H1 (cell line): ENCODE data around the gene RUSC2. TPM values are rescaled to one million over a fixed set of nuclear protein-coding genes. Genes with fewer than 3 reads are reported as not detected.

ENCODE experiments used
- CTCF ChIA-PET: fragments of 300-600 bp; sonication (Branson Sonifier 250); formaldehyde crosslinking; loops from one replicate; lab custom pipeline; 2021; ENCODE audit not compliant: partially characterized antibody; lab: Charles Lee
- POLR2A ChIA-PET: fragments of 300-600 bp; sonication (Branson Sonifier 250); formaldehyde crosslinking; loops from one replicate; lab custom pipeline; 2021; ENCODE audit warnings: inconsistent platforms; ENCODE audit not compliant: partially characterized antibody; lab: Charles Lee
- DNase-seq, 2 experiments: peaks; one replicate each; pipeline versions ENCODE4 v3.0.0 to v3.0.0-alpha.2; 2010 to 2022; ENCODE audit warnings: low spot score in 2 of 2, low read depth in 1 of 2, mixed read lengths in 1 of 2
- FAIRE-seq: peaks from 2 replicates; lab custom pipeline; 2011; peaks lifted over from hg19 to GRCh38; lab: Jason Lieb, UNC
- H2AFZ ChIP-seq: 2 replicates; pipeline ENCODE4 v1.8.1; 2012; ENCODE audit warnings: low read length, inconsistent platforms
- H2AK5ac ChIP-seq: 2 replicates; pipeline ENCODE4 v1.6.1; 2013; ENCODE audit warnings: low read depth, low read length
- H2BK120ac ChIP-seq: replicated peaks from 2 replicates; pipeline ENCODE3; 2013; ENCODE audit warnings: low read depth, low read length, inconsistent platforms
- H2BK12ac ChIP-seq: 2 replicates; pipeline ENCODE4 v1.6.1; 2013; ENCODE audit warnings: low read depth, low read length
- H2BK15ac ChIP-seq: 2 replicates; pipeline ENCODE4 v1.6.1; 2013; ENCODE audit warnings: low read length
- H2BK20ac ChIP-seq: 2 replicates; pipeline ENCODE4 v1.6.1; 2013; ENCODE audit warnings: low read length
- H2BK5ac ChIP-seq: 2 replicates; pipeline ENCODE4 v1.6.1; 2013; ENCODE audit warnings: low read depth, low read length
- H3K14ac ChIP-seq: 2 replicates; pipeline ENCODE4 v1.6.1; 2013; ENCODE audit warnings: inconsistent platforms; ENCODE audit not compliant: insufficient read length
- H3K18ac ChIP-seq: 2 replicates; pipeline ENCODE4 v1.6.1; 2013; ENCODE audit warnings: low read length; ENCODE audit errors: extremely low read depth
- H3K23ac ChIP-seq: 2 replicates; pipeline ENCODE4 v1.6.1; 2013; ENCODE audit warnings: inconsistent platforms; ENCODE audit not compliant: insufficient read length
- H3K23me2 ChIP-seq: 2 replicates; pipeline ENCODE4 v1.6.1; 2013; ENCODE audit warnings: low read depth, low read length
- H3K27ac ChIP-seq: 2 replicates; pipeline ENCODE4 v1.6.1; 2011; ENCODE audit warnings: low read depth, low read length, inconsistent platforms
- H3K27me3 ChIP-seq, 4 experiments: replicated peaks in 1 of 4; 1 replicate in 1 of 4; 2 replicates in 3 of 4; pipeline versions ENCODE4 v1.6.1 to v1.8.1; 2011 to 2013; ENCODE audit warnings: low read length in 3 of 4, mild to moderate bottlenecking in 3 of 4, inconsistent platforms in 2 of 4, mixed read lengths in 2 of 4, moderate library complexity in 1 of 4; ENCODE audit not compliant: control insufficient read depth in 3 of 4, insufficient read depth in 3 of 4; ENCODE audit errors: extremely low read depth in 1 of 4
- H3K36me3 ChIP-seq, 4 experiments: 2 replicates each; pipeline versions ENCODE4 v1.6.1 to v1.8.1; 2011 to 2013; ENCODE audit warnings: mild to moderate bottlenecking in 4 of 4, low read length in 3 of 4, moderate library complexity in 2 of 4, control low read depth in 1 of 4, inconsistent platforms in 1 of 4; ENCODE audit not compliant: insufficient read depth in 4 of 4, control insufficient read depth in 2 of 4
- H3K4ac ChIP-seq: replicated peaks from 2 replicates; pipeline ENCODE3; 2013; ENCODE audit warnings: low read length, low read depth, mixed read lengths, inconsistent platforms; ENCODE audit not compliant: insufficient read length
- H3K4me1 ChIP-seq, 4 experiments: replicated peaks in 1 of 4; 1 replicate in 1 of 4; 2 replicates in 3 of 4; pipeline versions ENCODE4 v1.6.1 to v1.8.1; 2011 to 2013; ENCODE audit warnings: low read length in 3 of 4, inconsistent platforms in 2 of 4, mixed read lengths in 1 of 4; ENCODE audit not compliant: insufficient read depth in 4 of 4, control insufficient read depth in 3 of 4
- H3K4me2 ChIP-seq, 2 experiments: 2 replicates each; pipeline versions ENCODE4 v1.6.1 to v1.8.1; 2011 to 2013; ENCODE audit warnings: low read depth in 2 of 2, low read length in 2 of 2, control low read depth in 1 of 2, inconsistent platforms in 1 of 2, mild to moderate bottlenecking in 1 of 2; ENCODE audit not compliant: insufficient read depth in 1 of 2
- H3K4me3 ChIP-seq, 4 experiments: fragments of 200-600, 300-600 bp in 1 of 4; sonication (generic), shearing (Covaris generic), sonication (Bioruptor Twin) in 1 of 4; 2 replicates each; pipeline versions ENCODE4 v1.5.1 to v1.8.1; 2011 to 2016; ENCODE audit warnings: low read length in 4 of 4, low read depth in 3 of 4, control low read depth in 2 of 4, inconsistent platforms in 2 of 4, mild to moderate bottlenecking in 2 of 4, mixed read lengths in 1 of 4, moderate library complexity in 1 of 4; ENCODE audit not compliant: insufficient read depth in 2 of 4; ENCODE audit errors: extremely low read depth in 1 of 4
- H3K56ac ChIP-seq: replicated peaks from 2 replicates; pipeline ENCODE3; 2013; ENCODE audit warnings: low read depth, mild to moderate bottlenecking, mixed read lengths, low read length, inconsistent platforms; ENCODE audit not compliant: insufficient read length
- H3K79me1 ChIP-seq: 2 replicates; pipeline ENCODE4 v1.6.1; 2013; ENCODE audit warnings: low read depth, low read length, control low read depth
- H3K79me2 ChIP-seq, 2 experiments: 2 replicates each; pipeline versions ENCODE4 v1.6.1 to v1.8.1; 2012 to 2013; ENCODE audit warnings: low read length in 2 of 2, mild to moderate bottlenecking in 2 of 2, inconsistent platforms in 1 of 2; ENCODE audit not compliant: insufficient read depth in 2 of 2, control insufficient read depth in 1 of 2
- H3K9ac ChIP-seq, 4 experiments: replicated peaks in 1 of 4; 1 replicate in 1 of 4; 2 replicates in 3 of 4; pipeline versions ENCODE4 v1.6.1 to v1.8.1; 2011 to 2013; ENCODE audit warnings: low read depth in 3 of 4, low read length in 3 of 4, control low read depth in 2 of 4, mild to moderate bottlenecking in 2 of 4, moderate library complexity in 2 of 4, inconsistent platforms in 1 of 4; ENCODE audit errors: extremely low read depth in 1 of 4
- H3K9me3 ChIP-seq, 2 experiments: 2 replicates each; pipeline versions ENCODE4 v1.6.1 to v1.8.1; 2012 to 2013; ENCODE audit warnings: mild to moderate bottlenecking in 2 of 2, moderate library complexity in 2 of 2, control low read depth in 1 of 2, inconsistent platforms in 1 of 2, low read depth in 1 of 2, low read length in 1 of 2, mixed read lengths in 1 of 2; ENCODE audit not compliant: insufficient read depth in 2 of 2
- H4K20me1 ChIP-seq, 2 experiments: replicated peaks in 1 of 2; 2 replicates each; pipeline versions ENCODE3 to v1.8.1; 2011 to 2013; ENCODE audit warnings: inconsistent platforms in 2 of 2, low read length in 2 of 2, mild to moderate bottlenecking in 1 of 2; ENCODE audit not compliant: insufficient read depth in 2 of 2, control insufficient read depth in 1 of 2
- H4K5ac ChIP-seq: 2 replicates; pipeline ENCODE4 v1.6.1; 2013; ENCODE audit warnings: low read length, low read depth, mixed read lengths, inconsistent platforms; ENCODE audit not compliant: insufficient read length
- H4K8ac ChIP-seq: 2 replicates; pipeline ENCODE4 v1.8.0; 2013; ENCODE audit warnings: mild to moderate bottlenecking, moderate library complexity, low read length, inconsistent platforms; ENCODE audit not compliant: insufficient read depth; ENCODE audit errors: extremely low read depth
- H4K91ac ChIP-seq: replicated peaks from 2 replicates; pipeline ENCODE3; 2013; ENCODE audit warnings: low read length, mixed read lengths, inconsistent platforms; ENCODE audit not compliant: insufficient read length
- ASH2L ChIP-seq: fragments of 200-600, 300-600 bp; sonication (generic); IDR thresholded peaks from one replicate; pipeline ENCODE4 v1.7.1; 2017; ENCODE audit warnings: low read length
- RNF2 ChIP-seq: fragments of 200-900, 300-1000 bp; sonication (generic); IDR thresholded peaks from 2 replicates; pipeline ENCODE4 v1.7.1; 2016; ENCODE audit warnings: borderline replicate concordance, low read depth, mild to moderate bottlenecking, antibody characterized with exemption, low read length; ENCODE audit not compliant: poor library complexity, severe bottlenecking; ENCODE audit errors: missing control alignments
- SP2 ChIP-seq: IDR thresholded peaks from 2 replicates; pipeline ENCODE4 v1.6.1; 2012; ENCODE audit warnings: mild to moderate bottlenecking, low read length, inconsistent platforms
- SRF ChIP-seq: IDR thresholded peaks from 2 replicates; pipeline ENCODE4 v1.6.1; 2011; ENCODE audit warnings: mild to moderate bottlenecking, low read depth, low read length, moderate library complexity
- SUZ12 ChIP-seq: fragments of 200-600 bp; sonication (generic); IDR thresholded peaks from 2 replicates; pipeline ENCODE4 v1.6.1; 2012; ENCODE audit warnings: mild to moderate bottlenecking, inconsistent platforms, low read length, moderate library complexity, mixed read lengths
- TCF12 ChIP-seq: IDR thresholded peaks from 2 replicates; pipeline ENCODE4 v1.6.1; 2011; ENCODE audit warnings: low read depth, mild to moderate bottlenecking, low read length
- ZNF274 ChIP-seq: IDR thresholded peaks from 2 replicates; pipeline ENCODE4 v1.7.0; 2012; ENCODE audit warnings: low read length, borderline replicate concordance; ENCODE audit errors: extremely low read depth
- WGBS, 2 experiments: shearing (Covaris generic) in 1 of 2; methylation state at CpG; one replicate each; pipeline versions ENCODE4 v1.1.6 to v1.1.7; 2013 to 2015; ENCODE audit warnings: low lambda C conversion rate in 2 of 2, mixed read lengths in 2 of 2, inconsistent platforms in 1 of 2, low coverage in 1 of 2, missing lambda C conversion rate in 1 of 2; ENCODE audit not compliant: insufficient replicate concordance in 2 of 2, insufficient coverage in 1 of 2, insufficient read length in 1 of 2; ENCODE audit errors: extremely low coverage in 1 of 2, missing lambda C conversion rate in 1 of 2; 5-methylcytosine and 5-hydroxymethylcytosine counted together
- polyA plus RNA-seq, 7 experiments: library from polyadenylated mRNA; depleted of rRNA in 3 of 7; stranded (reverse) in 5 of 7; unstranded in 2 of 7; fragments of >200 nt in 5 of 7; fragments of 200-250 nt in 2 of 7; gene quantifications; 1 replicate in 5 of 7; 2 replicates in 1 of 7; 4 replicates in 1 of 7; pipeline versions ENCODE4 v1.2.1 to v1.2.3, GENCODE V29; 2011 to 2013; ENCODE audit warnings: missing spikeins in 2 of 7, mixed read lengths in 2 of 7
- total RNA-seq: library from RNA; stranded (reverse); fragmentation: NEBNext Ultra II Directional; extraction: Animal tissue kit (Norgen Biotek cat#: 25700); gene quantifications from 2 replicates; pipeline ENCODE4 v1.2.1, GENCODE V29; 2021
- TF ChIP-seq, protein P1 (sequence below): IDR thresholded peaks from 2 replicates; pipeline ENCODE4 v1.6.1; 2011; ENCODE audit warnings: low read length, improper control_type of control experiment

Gene RUSC2
- total and polyA plus RNA-seq, 2 of the 8 experiments (the other 6 are each of a cell fraction or from before 2014, with no cell fraction given) = 4.2 to 7.9 TPM

DNA sequence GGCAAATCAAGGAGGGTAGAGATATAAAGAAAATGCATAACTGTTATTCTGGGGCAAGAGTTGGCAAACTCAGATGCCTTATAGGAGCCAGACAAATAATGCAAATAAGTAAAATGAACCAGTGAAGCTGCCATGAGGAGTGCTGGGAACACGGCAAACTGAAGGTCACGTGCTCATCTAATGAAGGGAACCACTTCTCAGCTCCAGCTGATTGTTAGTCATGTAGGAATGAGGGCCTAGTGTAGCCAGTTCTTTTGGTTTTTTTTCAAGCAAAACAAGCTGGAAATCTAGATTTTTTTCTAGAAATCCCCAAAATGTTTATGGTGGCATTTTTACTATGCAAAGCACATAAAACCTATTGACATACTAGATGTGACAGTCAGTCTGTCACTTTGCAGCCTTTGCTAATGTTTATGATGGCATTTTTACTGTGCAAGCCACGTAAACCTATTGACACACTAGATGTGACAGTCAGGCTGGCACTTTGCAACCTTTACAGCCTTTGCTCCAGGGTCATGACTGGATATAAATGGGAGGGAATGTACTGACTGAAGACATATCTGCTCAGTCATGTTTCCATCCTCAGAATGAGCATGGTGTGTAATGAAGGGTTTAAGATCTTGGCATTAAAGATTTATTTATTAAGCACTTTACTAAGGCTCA, 39.4 kb downstream of the RUSC2 start:
- no peak overlapping the region for H2AK5ac ChIP-seq
- H4K91ac ChIP-seq = no peak overlapping the region
- no peak overlapping the region for H4K8ac ChIP-seq
- DNase-seq = no peak
- no peaks in the 10 kb centered on the region for H3K4me1 ChIP-seq
- no peaks in the 10 kb centered on the region for H3K23me2 ChIP-seq
- no peak overlapping the region for H3K18ac ChIP-seq
- no peaks in the 10 kb centered on the region for H3K79me2 ChIP-seq
- no peak overlapping the region for H3K4ac ChIP-seq
- H2BK5ac ChIP-seq = no peak overlapping the region
- H3K36me3 ChIP-seq = no peaks in the 10 kb centered on the region
- H2BK120ac ChIP-seq = no peak overlapping the region
- WGBS, 2 experiments = 89% methylated on average over 3 of the region's 3 CpGs; no CpG with 5 or more reads in 1 of the 2 experiments
- H3K23ac ChIP-seq = no peak overlapping the region
- H3K9me3 ChIP-seq = no peaks in the 10 kb centered on the region
- no peaks in the 10 kb centered on the region for H3K79me1 ChIP-seq
- POLR2A ChIA-PET = interaction anchor here (1.0 to 3.6 kb wide), 4 partner anchors 9 to 206 kb away, joined by 3 to 15 read pairs (median 10); no protein-coding TSS in a partner anchor
- no peak overlapping the region for H4K5ac ChIP-seq
- CTCF ChIA-PET = interaction anchor here (1.0 to 4.1 kb wide), 7 partner anchors 9 to 246 kb away, joined by 3 to 32 read pairs (median 4); no protein-coding TSS in a partner anchor
- no peak for FAIRE-seq
- no peak overlapping the region for H2BK20ac ChIP-seq
- no peak overlapping the region for H2BK12ac ChIP-seq
- H3K14ac ChIP-seq = no peak overlapping the region
- no peak overlapping the region for H3K27ac ChIP-seq
- H3K56ac ChIP-seq = no peak overlapping the region
- H2BK15ac ChIP-seq = no peak overlapping the region
- H3K27me3 ChIP-seq = no peaks in the 10 kb centered on the region
- no peak overlapping the region for H3K9ac ChIP-seq
- TF ChIP-seq SRF (no peak), ASH2L (no peak), SP2 (no peak), TCF12 (no peak), ZNF274 (no peak), SUZ12 (no peak), RNF2 (no peak)
- TF ChIP-seq, protein P1, sequence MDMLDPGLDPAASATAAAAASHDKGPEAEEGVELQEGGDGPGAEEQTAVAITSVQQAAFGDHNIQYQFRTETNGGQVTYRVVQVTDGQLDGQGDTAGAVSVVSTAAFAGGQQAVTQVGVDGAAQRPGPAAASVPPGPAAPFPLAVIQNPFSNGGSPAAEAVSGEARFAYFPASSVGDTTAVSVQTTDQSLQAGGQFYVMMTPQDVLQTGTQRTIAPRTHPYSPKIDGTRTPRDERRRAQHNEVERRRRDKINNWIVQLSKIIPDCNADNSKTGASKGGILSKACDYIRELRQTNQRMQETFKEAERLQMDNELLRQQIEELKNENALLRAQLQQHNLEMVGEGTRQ = no peak
- TF ChIP-seq, all 59 proteins: peak for 0
- no peak overlapping the region for H2AFZ ChIP-seq
- no peak overlapping the region for H3K4me2 ChIP-seq
- no peak overlapping the region for H3K4me3 ChIP-seq
- H4K20me1 ChIP-seq = no peaks in the 10 kb centered on the region
